Calu3 (cell line): ENCODE results near the gene MLYCD. TPM values are rescaled to one million over a fixed set of nuclear protein-coding genes. Genes with fewer than 3 reads are reported as not detected.
"Not testable (repeated sequence)": the region's sequence is repeated elsewhere in the genome, so short reads cannot be mapped to it uniquely, and the experiment has no call there.

Experiments
- BruUV-seq: library from RNA; stranded (reverse); fragments of 400-500 nt; replicated peaks from 2 replicates; lab custom pipeline; 2021; lab: Mats Ljungman, UMichigan
- CTCF ChIA-PET: fragments of 300-600 bp; sonication (Branson Sonifier 250); formaldehyde crosslinking; loops from one replicate; lab custom pipeline; 2022; ENCODE audit warnings: antibody characterized with exemption; lab: Charles Lee
- DNase-seq: peaks from one replicate; pipeline ENCODE4 v3.0.0; 2022
- H3K27ac Mint-ChIP-seq: one replicate; pipeline ENCODE4 v1.8.0; 2022; ENCODE audit warnings: mixed read lengths; ENCODE audit not compliant: unreplicated experiment
- H3K27me3 Mint-ChIP-seq: one replicate; pipeline ENCODE4 v1.8.0; 2022; ENCODE audit warnings: mixed read lengths; ENCODE audit not compliant: unreplicated experiment
- H3K36me3 Mint-ChIP-seq: one replicate; pipeline ENCODE4 v1.8.0; 2022; ENCODE audit warnings: mild to moderate bottlenecking, moderate library complexity, mixed read lengths; ENCODE audit not compliant: insufficient read depth, unreplicated experiment
- H3K4me1 Mint-ChIP-seq: one replicate; pipeline ENCODE4 v1.8.0; 2022; ENCODE audit warnings: mild to moderate bottlenecking, low read depth, mixed read lengths; ENCODE audit not compliant: unreplicated experiment
- H3K4me3 Mint-ChIP-seq: one replicate; pipeline ENCODE4 v1.8.0; 2022; ENCODE audit warnings: mild to moderate bottlenecking, low read depth, moderate library complexity, mixed read lengths; ENCODE audit not compliant: unreplicated experiment
- H3K9me3 Mint-ChIP-seq: one replicate; pipeline ENCODE4 v1.8.0; 2022; ENCODE audit warnings: low read depth, mixed read lengths; ENCODE audit not compliant: unreplicated experiment
- CTCF ChIP-seq: fragments of 200-600 bp; IDR thresholded peaks from one replicate; pipeline ENCODE4 v1.8.0; 2022; ENCODE audit warnings: antibody characterized with exemption; ENCODE audit not compliant: unreplicated experiment
- intact Hi-C: fragments of 100-400 bp; cut with micrococcal nuclease; formaldehyde crosslinking; loops from one replicate; pipeline ENCODE4 v1.10.0; 2022; ENCODE audit not compliant: unreplicated experiment
- total RNA-seq: library from RNA; stranded (reverse); gene quantifications from 2 replicates; pipeline ENCODE4 v1.2.3, GENCODE V29; 2022

The MLYCD gene
- total RNA-seq, 1 experiment from 2014 or later = 10.3 TPM

- peaks cover 18% of the 10 kb centered on the region for H3K4me1 Mint-ChIP-seq
- CTCF ChIA-PET = no interaction called here
- no peak overlapping the region for H3K27ac Mint-ChIP-seq
Observed at GRCh38 chr16:83937922-83938885, 39.3 kb downstream of the MLYCD start.

GRCh38 chr16:83939266-83939855 lies 40.4 kb downstream of the MLYCD start:
- no peak for TF ChIP-seq CTCF
- Mint-ChIP-seq H3K9me3 (no peaks in the 10 kb centered on the region), H3K27me3 (peaks cover 31% of the 10 kb centered on the region), H3K4me3 (no peak overlapping the region), H3K36me3 (peaks cover 9% of the 10 kb centered on the region), H3K4me1 (peaks cover 19% of the 10 kb centered on the region), H3K27ac (no peak overlapping the region)
- DNase-seq = no peak
- BruUV-seq = no TSS peak
- intact Hi-C loops = no loop called here
- CTCF ChIA-PET = interaction anchor here (0.7 kb wide), 1 partner anchor 10 kb away, joined by 5 read pairs; no protein-coding TSS in a partner anchor

More at GRCh38 chr16:83937922-83938885, 39.3 kb downstream of the MLYCD start:
- peaks cover 32% of the 10 kb centered on the region for H3K27me3 Mint-ChIP-seq
- H3K36me3 Mint-ChIP-seq = peaks cover 17% of the 10 kb centered on the region
- DNase-seq = no peak
- TF ChIP-seq CTCF = no peak
- BruUV-seq = no TSS peak
- no peak overlapping the region for H3K4me3 Mint-ChIP-seq
- H3K9me3 Mint-ChIP-seq = no peaks in the 10 kb centered on the region
- intact Hi-C loops = no loop called here

GRCh38 chr16:83940119-83940518 lies 41.2 kb downstream of the MLYCD start:
- peaks cover 23% of the 10 kb centered on the region for H3K27me3 Mint-ChIP-seq
- no TSS peak for BruUV-seq
- peaks cover 13% of the 10 kb centered on the region for H3K4me1 Mint-ChIP-seq
- intact Hi-C loops = no loop called here
- CTCF ChIA-PET = interaction anchor here (0.7 kb wide), 1 partner anchor 11 kb away, joined by 5 read pairs; no protein-coding TSS in a partner anchor
- H3K27ac Mint-ChIP-seq = no peak overlapping the region
- TF ChIP-seq CTCF = no peak
- DNase-seq = no peak
- no peaks in the 10 kb centered on the region for H3K9me3 Mint-ChIP-seq
- H3K36me3 Mint-ChIP-seq = peaks cover 6% of the 10 kb centered on the region
- H3K4me3 Mint-ChIP-seq = no peak overlapping the region

- intact Hi-C loops = no loop called here
- peaks cover 9% of the 10 kb centered on the region for H3K4me1 Mint-ChIP-seq
- no TSS peak for BruUV-seq
- H3K27ac Mint-ChIP-seq = no peak overlapping the region
- CTCF ChIA-PET = no interaction called here
- no peak for TF ChIP-seq CTCF
- no peak for DNase-seq
- peaks cover 6% of the 10 kb centered on the region for H3K36me3 Mint-ChIP-seq
- no peaks in the 10 kb centered on the region for H3K9me3 Mint-ChIP-seq
- H3K4me3 Mint-ChIP-seq = no peak overlapping the region
- peaks cover 16% of the 10 kb centered on the region for H3K27me3 Mint-ChIP-seq
Observed at GRCh38 chr16:83940630-83941378, 41.9 kb downstream of the MLYCD start.

- H3K4me1 Mint-ChIP-seq, H3K36me3 Mint-ChIP-seq, BruUV-seq, H3K9me3 Mint-ChIP-seq, CTCF ChIA-PET, H3K27me3 Mint-ChIP-seq, H3K27ac Mint-ChIP-seq, intact Hi-C loops, DNase-seq, H3K4me3 Mint-ChIP-seq: not testable (repeated sequence)
Observed at GRCh38 chr16:83941546-83941945, 42.6 kb downstream of the MLYCD start.
